HS-27A (cell line): Measurements from ENCODE around the gene DHODH.
A peak's percentile ranks its signal among the peaks of the same experiment; 100 is the strongest.
"Not testable (repeated sequence)": the region's sequence is repeated elsewhere in the genome, so short reads cannot be mapped to it uniquely, and the experiment has no call there.

ENCODE experiments used
- DNase-seq: peaks from one replicate; pipeline ENCODE4 v3.0.0-alpha.2; 2012; ENCODE audit warnings: low read depth, missing footprints

Gene DHODH

DNA sequence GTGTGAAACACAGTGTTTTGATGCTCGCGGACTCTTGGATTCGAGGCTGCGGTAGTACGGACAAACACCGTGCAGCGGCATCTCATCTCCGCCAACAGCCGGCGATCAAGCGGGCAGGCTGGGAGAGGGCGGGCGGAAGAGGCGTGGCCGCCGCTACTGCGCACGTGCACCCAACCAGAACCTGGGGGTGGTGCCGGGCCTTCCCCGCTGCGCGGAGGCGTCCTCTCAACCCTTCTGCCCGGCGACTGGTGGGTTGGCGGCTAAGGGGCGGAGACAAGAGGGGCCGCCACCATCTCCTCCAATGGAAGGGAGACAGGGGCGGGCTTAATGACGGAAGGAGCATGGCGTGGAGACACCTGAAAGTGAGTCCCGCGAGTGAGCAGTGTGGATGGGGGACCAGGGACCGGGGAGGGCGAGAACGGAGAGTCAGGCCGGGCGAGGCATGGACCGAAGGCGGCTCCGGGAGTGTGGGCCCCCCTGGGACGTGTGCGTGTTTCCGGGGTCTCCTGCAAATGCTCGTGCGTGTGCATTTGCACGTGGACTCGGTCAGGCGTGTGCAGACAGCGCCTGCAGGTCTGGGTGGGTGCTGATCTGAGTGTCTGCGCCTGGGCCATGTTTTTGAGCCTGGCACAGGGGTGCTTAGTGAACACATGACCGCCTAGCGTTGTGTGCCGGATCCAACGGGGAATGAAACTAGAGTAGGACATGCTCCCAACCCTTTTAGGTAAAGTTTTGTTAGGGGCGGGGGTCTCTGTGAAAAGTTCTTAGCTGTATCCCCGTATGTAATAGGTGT is at the start of gene DHODH:
Gene DHODH, plus strand, starts transcription at position 321 of the 793 bp plus-strand sequence. Its CDS starts 21 bp downstream, at position 342.
- DNase-seq: peak; percentile 93

DNA sequence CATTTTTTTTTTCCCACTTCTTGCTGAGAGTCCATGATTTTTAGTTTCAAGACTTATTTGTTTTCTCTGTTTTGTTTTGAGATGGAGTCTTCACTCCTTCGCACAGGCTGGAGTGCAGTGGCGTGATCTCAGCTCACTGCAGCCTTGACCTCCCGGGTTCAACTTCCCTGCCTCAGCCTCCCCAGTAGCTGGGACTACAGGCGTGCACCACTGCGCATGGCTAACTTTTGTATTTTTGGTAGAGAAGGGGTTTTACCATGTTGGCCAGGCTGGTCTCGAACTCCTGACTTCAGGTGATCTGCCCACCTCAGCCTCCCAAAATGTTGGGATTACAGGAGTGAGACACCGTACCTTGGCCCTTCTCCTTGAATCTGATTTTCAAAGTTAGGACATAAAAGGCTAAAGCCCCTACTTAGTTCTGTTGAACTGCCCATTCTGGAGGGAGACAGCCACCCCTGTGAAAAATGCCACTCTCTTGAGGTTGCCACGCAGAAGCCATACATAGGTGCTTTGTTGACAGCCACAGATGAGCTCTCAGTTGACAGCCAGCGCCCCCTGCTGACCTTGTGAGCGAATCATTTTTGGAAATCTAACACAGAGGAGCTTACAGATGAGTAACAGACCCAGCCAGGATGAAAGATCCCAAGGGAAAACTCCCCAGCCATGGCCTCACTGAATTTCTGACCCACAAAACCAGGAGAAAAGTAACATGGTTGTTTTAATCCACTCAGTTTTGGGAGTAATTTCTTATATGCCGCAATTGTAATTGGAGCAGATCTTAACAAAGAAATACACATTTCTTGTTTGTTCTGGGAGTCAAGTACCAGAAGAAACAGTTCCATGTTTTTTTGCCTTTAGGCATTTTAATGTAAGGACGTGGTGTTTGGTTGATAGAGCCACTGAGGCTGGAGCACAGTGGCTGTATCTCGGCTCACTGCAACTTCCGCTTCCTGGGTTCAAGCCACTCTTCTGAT is 47.2 kb upstream of the DHODH start:
- DNase-seq: peak; percentile 69

DNA sequence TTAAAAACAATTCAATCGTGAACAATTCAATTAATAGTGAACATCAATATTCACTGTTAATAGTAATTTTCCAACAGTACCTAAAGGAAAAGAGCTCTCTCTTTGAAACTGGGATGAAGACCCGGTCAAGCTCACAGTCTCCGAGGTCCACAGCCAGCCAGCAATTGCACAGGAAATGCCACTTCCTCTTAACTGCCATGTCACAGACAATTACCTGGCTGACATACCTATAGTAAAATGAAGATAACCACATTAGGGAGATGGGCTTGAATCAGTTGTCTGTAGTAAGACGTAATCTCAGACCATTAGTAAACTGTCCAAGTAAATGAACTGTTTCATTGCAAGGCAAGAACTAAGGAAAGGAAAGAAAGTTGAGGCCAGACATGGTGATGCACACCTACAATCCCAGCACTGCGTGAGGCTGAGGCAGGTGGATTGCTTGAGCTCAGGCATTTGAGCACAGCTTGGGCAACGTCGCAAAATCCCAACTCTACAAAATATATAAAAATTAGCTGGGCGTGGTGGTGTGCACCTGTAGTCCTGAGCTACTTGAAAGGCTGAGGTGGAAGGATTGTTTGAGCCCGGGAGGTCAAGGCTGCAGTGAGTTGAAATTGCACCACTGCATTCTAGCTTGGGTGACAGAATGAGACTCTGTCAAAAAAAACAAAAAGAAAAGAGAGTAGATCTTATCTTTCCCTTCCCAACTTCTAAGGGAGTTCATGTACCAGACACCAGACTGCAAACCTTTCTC is 45.2 kb upstream of the DHODH start:
- DNase-seq: no peak

DNA sequence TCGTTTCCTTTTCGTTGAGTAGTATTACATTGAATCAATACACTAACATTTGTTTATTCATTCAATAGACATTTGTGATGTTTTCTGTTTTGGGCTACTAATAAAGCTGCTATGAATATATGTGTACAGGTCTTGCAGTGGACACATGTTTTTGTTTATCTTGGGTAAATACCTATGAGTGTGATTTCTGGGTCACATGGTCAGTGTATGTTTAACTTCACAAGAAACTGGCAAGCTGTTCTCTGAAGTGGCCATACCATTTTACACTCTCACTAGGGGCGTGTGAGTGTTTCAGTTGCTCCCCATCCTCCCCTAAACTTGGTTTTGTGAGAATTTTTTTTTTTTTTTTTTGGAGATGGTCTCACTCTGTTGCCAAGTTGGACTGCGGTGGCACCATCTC is 43.3 kb upstream of the DHODH start:
- no peak for DNase-seq

DNA sequence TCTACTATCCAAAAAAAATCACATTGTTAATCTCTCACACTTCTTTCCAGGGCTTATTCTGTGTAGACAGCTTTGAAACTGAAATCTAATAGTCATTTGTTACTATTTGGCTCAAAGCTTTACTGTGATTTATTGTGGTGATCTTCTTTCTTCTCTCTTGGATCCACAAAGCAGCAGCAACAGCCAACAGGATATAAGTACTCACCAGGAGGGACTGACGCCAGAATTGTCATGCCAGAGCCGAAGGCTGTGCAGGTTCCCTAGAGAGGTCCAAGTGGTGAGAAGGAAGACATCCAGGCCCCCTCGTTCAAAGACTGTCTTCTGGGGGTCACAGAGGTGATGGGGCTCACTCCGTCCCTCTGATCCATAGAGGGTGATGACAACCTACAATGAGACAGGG is 41.6 kb upstream of the DHODH start:
- no peak for DNase-seq

DNA sequence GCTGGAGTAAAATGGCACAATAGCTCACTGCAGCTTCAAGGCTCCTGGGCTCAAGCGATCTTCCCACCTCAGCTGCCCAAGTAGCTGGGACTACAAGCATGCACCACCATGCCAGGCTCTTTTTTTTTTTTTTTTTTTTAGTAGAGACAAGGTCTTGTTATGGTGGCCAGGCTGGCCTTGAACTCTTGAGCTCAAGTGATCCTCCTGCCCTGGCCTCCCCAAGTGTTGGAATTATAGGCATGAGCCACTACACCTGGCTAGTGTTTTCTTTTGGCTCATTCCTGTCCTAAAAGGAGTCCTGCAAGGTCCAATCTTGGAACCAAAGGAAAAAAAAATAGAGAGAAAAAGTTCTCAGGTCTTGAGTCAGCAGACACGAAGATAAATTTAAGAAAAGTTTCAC is 39.2 kb upstream of the DHODH start:
- no peak for DNase-seq

DNA sequence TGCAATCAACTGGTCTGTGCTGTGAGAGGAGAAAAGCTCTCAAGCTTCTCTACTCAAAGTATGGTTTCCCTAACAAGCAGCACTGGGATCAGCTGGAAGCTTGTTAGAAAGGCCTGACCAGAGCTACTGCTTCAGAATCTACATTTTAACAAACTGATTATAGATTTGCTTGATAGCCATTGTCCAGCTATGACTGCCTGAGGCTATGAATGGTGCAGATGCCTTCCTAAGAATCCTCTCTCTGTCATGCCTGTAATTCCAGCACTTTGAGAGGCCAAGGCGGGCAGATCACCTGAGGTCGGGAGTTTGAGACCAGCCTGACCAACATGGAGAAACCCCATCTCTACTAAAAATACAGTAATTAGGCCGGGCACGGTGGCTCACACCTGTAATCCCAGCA is 37.0 kb upstream of the DHODH start:
- no peak for DNase-seq

DNA sequence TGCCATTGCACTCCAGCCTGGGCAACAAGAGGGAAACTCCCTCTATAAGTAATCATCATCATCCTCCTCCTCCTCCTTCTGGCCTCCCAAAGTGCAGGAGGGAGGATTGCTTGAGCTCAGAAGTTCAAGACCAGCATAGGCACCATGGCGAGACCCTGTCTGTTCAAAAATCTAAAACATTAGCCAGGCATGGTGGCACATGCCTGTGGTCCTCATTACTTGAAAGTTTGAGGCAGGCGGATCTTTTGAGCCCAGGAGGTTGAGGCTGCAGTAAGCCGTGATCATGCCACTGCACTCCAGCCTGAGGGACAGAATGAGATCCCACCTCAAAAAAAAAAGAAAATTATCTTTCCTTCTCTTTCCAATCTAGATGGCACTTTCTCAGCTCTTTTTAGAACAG is 36.2 kb upstream of the DHODH start:
- DNase-seq: no peak

DNA sequence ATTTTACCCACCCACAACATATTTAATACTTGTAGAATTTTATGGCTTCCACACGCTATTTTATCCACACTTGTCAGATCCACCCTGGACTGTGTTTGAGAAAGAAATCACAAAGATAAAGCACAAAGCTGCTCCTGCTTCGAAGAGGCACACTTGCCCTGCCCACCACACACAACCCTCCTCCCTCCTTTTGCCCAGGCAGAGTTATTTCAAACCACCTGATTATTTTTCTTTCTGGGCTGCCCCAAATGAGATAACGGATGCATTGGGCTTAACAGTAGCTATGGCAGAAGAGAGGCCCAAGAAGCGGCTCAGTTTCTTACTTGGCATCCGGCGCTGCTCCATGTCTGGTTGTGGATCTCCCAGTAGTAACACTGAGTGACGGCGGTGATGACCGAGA is 35.5 kb upstream of the DHODH start:
- DNase-seq: no peak

DNA sequence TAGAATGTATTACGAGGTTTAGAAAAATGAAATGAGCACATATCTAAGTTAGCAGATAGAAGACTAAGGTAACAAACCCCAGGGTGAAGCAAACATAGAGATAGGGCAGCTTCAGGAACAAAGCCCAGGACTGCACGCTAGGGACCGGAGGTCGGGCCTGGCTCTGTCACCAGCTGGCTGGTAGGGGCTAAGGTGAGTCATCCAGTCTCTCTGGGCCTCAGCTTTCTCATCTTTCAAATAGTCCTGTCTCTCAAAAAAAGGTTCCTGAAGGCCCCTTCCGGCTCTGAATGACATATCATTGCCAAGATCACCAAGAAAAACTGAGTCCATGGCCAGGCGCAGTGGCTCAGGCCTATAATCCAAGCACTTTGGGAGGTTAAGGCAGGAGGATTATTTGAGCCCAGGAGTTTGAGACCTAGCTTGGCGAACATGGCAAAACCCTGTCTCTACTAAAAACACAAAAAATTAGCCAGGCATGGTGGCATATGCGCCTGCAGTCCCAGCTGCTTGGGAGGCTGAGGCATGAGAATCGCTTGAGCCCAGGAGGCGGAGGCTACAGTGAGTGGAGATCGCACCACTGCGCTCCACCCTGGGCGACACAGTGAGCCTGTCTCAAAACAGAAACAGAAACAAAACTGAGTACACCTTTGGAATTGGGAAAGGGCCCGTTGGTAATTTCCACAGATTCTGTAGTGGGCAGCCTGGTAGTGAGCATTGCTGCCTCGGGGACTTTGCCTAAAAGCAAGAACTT is 34.3 kb upstream of the DHODH start:
- no peak for DNase-seq

DNA sequence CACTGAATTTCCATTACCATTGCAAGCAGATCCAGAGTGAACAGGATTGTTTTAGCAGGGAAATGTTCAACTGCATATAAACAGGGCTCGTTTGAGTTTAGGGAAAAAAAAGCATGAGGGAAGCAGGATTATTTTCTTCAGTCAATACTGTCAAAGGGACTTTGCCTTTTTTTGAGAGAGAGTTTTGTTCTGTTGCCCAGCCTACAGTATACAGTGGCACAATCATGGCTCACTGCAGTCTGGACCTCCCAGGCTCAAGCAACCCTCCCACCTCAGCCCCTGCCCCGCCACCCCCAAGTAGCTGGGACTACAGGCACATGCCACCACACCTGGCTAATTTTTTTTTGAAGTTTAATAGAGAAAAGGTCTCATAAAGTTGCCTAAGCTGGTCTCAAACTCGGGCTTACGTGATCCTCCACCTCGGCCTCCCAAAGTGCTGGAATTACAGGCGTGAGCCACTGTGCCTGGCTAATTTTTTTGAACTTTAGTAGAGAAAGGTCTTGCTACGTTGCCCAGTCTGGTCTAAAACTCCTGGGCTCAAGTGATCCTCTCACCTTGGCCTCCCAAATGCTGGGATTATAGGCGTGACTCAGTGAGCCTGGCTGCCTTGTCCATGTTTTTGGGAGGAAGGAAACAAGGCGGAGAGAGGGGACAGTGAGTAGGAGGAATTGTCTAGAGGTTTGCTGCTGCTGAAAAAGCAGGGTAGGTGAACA is 23.1 kb upstream of the DHODH start:
- DNase-seq: no peak

DNA sequence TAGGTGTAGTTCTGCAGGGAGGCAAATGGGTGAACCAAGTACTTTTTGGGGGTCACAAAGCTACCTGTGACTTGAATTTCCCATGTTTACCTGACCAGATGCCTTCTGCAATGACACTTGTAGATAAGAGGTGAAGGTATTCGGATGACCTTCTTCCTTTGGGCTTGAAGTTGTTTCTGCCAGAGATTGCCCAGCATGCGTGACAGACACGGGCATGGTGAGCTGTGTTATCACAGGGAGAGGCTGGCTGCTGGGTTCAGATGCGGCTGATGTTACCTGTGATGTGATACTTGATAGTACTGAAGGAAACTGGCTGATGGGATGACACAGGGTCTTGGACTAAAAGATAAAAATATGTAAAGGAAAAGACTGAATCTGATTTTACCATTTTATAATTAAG is 22.4 kb upstream of the DHODH start:
- DNase-seq: no peak

DNA sequence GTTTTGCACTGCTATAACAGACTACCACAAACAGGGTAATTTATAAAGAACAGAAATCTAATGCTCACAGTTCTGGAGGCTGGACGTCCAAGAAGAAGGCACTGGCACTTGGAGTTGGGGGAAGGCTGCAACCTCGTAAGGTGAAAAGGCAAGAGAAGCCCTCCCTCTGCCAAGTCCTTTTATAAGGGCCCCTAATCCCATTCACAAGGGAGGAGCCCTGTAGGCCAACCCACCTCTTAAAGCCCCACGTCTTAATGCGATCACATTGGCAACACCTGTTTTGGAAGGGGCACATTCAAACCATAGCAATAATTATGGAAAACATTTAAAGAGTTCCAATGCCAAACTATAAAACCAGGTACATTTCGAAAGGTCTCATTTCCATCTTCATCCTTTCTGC is 13.5 kb upstream of the DHODH start:
- no peak for DNase-seq

DNA sequence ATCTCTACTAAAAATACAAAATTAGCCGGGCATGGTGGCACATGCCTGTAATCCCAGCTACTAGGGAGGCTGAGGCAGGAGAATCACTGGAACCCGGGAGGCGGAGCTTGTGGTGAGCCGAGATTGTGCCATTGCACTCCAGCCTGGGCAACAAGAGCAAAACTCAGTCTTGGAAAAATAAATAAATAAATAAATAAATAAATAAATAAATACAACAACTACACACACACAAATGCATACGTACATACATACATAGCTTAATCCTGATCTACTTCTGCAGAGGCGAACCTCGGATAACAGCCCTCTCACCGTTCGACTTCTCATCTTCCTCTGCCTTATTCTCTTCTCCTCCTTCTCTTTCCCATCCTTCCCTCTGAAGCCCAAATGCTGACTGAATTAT is 11.0 kb upstream of the DHODH start:
- not testable (repeated sequence) for DNase-seq

DNA sequence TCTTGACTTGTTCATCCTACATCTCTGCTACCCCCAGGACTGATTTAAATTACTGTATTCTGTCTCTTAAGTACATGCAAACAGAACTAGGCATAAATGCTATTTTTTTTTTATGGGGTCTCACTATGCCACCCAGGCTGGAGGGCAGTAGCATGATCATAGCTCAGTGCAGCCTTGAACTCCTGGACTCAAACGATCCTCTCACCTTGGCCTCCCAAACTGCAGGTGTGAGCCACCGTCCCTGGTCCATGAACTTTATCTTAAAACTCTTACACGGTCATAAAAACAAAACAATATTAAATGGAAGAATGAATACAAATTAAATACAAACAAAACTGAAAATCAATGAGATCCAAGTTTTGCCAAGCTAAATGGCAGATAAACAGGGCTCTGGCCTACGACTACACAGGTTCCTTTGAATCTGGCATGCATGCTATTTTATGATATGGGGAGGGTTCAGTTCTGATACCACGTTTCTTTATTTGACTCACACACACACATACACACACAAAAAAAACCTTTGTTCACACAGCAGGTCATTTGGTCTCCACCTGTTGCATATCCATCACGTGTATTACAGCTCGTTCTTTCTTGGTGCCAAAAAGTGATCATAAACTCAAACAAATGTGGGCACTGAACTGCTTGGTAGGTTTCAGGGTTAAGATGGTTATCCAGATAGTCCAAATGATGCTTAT is 7.2 kb upstream of the DHODH start:
- no peak for DNase-seq

DNA sequence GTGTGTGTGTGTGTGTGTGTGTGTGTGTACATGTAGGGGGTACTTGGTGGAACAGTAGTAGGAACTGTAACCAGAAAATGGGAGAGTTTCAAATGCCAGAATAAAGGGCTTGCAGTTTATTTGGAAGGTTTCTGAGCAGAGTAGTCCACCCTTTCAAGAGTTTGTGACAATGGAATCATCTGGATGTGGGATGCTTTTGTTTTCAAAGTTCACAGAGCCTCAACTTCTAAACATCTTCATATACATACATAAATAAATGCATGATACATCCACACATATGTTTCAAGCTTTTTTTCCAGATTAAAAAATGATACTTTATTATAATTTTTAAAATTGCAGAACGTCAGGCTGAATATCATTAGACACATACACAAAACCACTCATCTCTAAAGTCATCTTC is 5.9 kb upstream of the DHODH start:
- no peak for DNase-seq

DNA sequence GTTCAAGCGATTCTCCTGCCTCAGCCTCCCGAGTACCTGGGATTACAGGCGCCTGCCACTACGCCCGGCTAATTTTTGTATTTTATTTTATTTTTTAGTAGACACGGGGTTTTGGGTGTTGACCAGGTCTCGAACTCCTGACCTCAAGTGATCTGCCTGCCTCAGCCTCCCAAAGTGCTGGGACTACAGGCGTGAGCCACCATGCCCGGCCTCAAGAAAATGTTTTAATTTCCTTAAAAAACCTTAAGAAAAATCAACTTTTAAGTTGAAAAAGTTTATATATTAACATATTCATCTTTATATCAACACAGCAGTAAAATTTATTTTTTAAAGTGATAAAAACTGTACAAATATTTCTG is 500 bp upstream of the DHODH start:
- DNase-seq: not testable (repeated sequence)

DNA sequence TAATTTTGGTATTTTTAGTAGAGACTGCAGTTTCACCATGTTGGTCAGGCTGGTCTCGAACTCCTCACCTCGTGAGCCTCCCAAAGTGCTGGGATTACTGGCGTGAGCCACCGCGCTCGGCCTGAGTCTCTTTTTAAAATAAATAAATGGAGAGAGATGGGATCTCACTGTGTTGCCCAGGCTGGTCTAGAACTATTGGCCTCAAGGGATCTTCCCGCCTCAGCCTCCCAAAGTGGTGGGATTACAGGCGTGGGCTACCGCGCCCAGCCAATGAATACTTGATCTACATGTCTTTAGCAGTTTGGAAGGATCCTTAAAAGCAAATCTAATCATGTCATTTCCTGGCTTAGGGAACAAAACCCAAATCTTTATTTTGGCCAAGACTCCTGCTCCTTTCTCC is 1.2 kb downstream of the DHODH start:
- DNase-seq: no peak

DNA sequence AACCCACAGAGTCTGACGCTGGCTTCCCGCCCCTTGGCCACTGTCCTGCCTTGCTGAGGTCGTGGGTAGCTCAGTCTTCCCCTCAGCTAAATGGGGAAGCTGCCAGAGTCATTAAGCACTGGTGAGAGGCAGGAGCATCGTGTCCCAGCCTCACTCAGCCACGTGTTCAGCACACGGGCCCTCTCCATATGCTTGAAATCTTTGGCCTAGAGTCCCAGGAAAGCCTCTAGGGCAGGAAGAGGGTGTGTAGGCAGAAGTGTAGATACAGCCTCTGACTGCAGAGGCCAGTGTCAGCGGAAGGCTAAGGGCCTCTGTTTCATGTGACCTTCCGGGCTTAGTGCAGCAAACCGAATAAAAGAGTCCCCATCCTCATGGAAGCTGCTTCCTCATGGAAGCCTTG is 4.1 kb downstream of the DHODH start:
- no peak for DNase-seq

DNA sequence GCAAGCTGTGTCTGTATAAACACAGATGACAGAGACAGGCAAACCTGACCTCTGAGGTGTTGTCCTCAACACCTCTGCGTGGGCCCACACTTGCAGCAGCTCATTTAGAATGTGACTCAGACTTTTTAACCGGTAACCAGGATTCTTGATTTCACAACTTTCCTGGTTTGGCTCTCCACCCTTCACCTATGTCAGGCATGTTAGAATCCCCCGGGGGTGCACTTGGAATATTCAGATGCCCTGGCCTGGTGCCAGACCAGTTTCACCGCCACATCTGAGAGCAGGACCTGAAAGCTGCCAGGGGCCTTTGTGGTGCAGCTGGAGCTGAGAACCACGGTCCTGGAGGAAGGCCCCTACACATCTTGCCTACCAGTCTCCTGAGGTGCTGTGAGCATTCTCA is 4.8 kb downstream of the DHODH start:
- no peak for DNase-seq
